GM19455 (cell line): Measurements from ENCODE around the gene SNX32.

Experiments used
- ATAC-seq: cut with Tn5 transposase; IDR thresholded peaks from one replicate; pipeline ENCODE4 v1.9.1; 2021; ENCODE audit not compliant: unreplicated experiment

The SNX32 gene

DNA sequence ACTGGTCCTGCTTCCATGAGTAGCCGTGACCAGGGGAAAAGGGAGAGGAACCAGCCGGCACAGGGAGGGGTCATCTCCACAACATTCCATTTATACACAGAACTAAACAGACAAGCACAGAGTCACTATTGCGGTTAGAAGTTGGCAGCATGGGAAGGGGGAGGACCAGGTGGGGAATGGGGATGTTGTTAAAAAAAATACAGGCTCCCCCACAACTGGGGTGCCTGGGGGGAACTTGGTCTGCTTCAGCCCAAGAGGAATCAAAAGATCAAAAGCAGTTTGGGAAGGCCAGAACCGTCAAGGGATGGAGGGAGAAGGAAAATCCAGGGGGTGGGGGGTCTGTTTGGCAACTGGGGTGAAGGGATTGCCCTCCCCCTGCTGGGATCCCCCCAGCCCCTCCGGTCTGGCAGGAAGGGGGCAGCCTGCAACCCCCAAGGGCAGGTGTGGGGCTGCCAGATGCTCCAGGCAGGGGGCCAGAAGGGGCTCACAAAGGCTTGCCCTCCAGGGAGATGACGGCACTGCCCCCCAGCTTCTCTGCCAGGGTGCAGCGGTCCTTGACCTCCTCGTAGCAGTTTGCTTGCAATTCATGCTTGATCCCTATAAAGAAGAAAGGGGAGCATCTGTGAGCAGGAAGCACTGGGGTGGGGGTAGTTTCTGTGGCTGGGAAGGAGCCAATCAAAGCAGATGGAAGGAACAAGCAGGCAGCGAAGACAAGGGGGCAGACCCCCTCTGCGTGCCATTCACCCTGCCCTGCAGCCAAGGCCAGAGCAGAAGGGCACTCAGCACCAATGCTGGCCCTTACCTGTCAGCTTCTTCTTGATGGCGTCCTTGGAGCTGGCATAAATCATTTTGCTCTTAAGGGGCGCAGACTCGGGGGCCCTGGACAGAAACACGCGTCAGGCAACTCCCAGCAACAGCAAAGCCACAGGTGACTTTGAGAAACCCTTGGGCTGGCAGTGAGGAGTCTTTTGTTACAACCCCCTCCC, 21.4 kb downstream of the SNX32 start:
- ATAC-seq = no peak

DNA sequence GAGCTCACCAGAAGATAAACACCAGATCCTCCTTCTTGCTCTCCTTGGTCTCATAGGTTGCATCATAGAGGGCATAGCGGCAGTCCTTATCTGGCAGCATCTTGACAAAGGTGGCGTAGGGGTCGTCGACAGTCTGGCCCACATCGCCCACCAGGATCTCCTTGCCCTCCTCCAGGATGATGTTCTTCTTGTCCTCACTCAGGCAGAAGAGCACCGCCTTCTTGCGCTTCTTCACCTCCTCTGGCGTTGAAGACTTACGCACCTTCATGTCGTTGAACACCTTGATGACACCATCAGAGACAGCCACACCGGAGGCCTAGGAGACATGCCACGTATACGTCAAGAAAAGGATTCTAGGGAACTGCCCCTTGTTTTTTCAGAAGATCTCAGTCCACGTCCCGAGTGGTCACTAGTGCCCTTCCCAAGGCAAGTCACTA, 22.2 kb downstream of the SNX32 start:
- no peak for ATAC-seq

DNA sequence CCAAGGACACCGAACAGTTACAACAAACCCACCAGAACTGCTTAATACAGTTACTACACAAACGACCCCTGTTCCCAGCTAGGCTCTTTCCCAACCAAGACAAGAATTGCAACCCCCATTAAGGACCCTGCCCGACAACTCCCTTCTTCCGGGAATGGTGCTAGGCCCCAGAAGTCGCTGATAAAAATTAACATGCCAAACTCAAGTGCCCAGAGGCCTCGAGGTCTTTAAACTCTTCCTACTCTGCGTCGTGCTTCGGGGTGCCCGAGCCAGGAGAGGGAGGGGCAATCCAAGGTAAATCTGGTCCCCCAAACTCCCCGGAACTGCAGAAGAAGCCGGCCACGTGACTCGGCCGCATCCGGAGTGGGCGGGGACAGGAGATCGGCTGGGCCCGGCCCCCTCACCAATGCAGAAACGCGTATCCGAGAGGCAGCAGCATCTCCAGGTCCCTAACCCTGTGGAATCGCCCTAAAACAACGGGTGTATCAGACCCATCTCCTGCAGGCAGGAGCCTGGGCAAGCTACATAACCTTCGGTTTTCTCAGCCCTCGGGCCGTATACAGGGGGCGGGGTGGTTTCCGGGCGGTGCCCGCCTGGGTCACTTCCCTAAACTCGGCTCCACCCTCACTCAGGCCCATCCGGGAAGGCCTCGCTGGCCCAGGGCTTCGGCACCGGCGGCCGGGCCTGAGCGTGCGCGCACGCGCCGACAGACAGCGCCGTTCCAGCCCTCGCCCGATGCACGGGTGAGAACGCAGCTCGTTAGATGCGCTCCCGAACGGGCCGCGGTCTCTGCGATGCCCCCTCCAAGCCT, 23.1 kb downstream of the SNX32 start:
- peak; percentile 21 for ATAC-seq

DNA sequence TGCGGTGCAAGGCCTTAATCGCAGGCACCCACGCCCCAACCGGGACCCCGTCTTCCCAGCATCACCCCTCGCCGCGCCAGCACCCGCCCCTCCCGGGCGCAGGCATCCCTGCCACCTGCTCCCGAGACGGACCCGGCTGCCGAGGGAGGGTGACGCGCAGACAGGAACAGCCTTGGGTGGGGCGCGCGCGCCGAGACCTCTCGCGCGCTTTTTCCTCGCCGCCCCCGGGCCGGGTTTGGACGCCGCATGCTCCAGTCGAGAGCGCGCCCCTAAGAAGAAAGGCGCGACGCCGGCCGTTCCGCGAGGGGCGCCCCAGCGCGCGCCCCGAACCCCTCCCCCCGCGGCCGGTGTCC, 23.7 kb downstream of the SNX32 start:
- peak; percentile 1 for ATAC-seq

DNA sequence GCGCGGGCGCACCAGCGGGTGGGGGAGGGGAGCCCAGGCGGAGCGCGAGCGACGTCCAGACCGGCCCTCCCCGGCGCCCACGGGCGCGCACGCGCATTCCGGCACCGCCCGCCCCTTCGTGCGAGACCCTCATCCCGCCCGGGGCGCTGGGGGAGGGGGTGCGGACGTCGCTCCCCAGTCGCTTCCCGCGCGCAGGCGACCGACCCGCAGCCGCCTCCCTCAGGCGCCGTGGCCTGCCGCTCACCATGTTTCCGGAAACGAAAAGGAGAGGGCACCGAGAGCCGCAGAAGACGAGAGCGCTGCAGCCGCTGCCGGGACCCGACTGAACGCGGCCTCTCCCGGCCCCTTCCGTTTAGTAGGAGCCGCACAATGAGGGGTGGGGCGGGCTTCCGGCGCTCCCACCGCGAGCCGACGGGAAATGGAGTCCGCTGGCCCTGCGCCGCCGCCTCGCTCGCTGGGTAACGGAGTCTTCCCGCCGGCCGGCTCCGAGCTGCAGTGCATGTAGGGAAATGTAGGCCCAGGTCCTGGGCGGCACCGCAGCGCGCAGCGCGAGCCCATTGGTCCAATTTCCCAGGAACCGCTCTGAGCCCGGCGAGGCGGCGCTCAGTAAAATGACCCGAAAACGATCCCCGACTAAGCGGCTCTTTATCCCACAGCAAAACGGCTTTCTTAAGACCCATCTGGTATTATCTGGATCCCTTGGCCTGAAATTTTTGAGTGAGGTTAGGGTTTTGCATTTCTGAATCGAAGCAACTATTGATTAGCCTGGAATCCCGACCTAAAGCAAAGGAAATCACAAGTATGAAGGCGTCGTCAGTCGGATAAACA, 24.3 kb downstream of the SNX32 start, which contains the start of gene CFL1:
CFL1 (minus strand) TSS at position 328 of the 828 bp plus-strand sequence; CDS start at position 247, 81 bp downstream.
- peak; percentile 45 for ATAC-seq

DNA sequence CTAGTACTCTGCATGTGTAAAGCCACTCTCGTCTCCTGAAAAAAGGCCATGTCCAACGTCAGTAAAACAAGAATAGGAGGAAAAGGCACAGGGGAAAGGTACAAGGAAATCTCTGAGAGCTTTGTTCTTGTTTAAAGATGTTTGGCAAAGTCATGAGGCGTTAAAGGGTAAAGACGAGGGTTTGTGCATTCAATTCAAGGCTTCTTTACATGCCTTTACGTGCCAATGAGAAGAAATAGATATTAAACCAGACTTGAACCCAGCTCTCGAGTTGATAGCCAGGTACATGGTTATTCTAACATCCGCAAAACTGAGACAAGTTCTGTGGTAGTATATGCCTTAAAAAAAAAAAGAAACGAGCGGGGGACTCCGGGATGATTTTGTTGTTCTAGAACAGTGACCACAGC, 24.9 kb downstream of the SNX32 start:
- no peak for ATAC-seq

DNA sequence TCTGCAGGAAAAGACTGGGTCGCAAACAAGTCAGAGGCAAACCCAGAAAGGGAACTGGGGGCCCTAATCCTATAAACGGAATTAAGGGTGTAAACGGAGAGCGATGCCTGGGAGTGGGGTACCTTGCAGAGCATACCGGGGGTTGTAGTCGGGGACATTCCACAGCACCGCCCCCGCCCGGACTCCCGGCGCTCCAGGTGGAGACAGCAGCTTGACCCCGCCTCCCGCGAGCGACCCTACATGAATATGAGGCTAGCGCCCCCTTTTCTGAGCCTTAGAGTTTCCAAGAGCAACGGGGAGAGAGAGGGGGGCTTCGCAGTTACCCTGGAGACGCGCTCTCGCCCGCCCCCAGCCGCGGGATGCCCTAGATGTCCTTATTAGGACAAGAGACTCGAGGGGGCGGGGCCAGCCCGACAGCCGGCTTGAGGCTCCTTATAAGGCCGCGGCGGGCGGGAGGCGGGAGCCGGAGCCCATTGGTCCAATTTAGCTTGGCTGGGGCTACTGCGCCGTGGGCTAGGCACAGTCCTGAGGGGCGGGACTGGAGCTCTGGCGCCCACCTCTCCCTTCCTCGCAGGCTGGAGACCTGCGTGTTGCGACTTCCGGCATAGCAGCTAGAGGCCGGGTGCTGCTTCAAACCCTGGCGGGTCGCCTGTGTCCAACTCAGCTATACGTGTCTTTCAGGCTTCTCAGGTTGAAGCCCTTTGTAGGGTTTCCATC, 25.5 kb downstream of the SNX32 start:
- ATAC-seq = peak; percentile 44

DNA sequence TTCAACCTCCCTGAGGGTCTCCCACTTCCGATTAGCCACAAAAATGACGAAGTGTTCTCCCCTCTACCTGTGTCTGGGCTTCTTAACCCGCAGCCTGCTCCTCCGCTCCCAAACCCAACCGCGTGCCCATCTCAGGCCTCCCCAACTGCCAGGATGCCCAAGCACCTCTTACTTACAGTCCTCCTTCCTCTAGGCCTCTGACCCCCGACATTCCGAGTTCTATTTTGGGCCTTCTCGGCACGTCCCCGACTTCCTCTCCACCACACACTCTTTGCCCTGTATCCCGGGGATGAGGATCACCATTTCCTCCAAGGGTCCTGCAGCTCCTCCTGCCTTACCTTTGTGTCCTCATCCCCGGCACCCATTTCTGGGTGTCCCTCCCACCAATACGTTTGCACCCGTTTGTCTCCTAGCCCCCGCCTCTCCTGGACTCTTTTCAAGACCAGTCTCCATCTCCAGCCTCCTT, 26.1 kb downstream of the SNX32 start:
- ATAC-seq = no peak

DNA sequence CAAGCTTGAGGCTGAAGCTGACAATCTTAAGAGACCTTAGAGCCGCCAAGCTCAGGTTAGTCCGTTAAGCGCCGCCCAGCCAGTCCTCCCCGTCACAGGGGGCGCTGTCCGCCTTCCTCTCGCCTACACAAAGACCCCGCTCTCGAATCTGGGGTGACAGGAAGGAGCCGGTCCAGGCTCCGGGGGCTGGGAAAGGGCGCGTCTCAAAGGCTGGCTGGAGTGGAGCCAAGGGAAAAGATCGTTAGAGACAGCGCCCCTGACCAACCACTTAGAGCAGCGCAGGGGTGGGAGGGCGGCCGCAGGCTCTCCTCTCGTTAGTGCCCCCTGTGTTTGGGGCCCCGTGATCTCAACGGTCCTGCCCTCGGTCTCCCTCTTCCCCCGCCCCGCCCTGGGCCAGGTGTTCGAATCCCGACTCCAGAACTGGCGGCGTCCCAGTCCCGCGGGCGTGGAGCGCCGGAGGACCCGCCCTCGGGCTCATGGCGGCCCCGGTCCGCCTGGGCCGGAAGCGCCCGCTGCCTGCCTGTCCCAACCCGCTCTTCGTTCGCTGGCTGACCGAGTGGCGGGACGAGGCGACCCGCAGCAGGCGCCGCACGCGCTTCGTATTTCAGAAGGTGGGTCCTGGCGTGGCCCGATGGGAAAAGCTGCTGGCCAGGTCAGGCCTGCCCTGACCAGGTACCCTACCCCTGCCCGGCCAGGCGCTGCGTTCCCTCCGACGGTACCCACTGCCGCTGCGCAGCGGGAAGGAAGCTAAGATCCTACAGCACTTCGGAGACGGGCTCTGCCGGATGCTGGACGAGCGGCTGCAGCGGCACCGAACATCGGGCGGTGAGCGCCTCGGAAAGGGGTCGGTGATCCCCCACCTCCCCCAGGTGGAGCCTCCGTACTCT, 26.8 kb downstream of the SNX32 start, which contains the start of gene MUS81:
MUS81 (plus strand) TSS at position 156 of the 887 bp plus-strand sequence; CDS start at position 477, 321 bp downstream.
- peak; percentile 30 for ATAC-seq

DNA sequence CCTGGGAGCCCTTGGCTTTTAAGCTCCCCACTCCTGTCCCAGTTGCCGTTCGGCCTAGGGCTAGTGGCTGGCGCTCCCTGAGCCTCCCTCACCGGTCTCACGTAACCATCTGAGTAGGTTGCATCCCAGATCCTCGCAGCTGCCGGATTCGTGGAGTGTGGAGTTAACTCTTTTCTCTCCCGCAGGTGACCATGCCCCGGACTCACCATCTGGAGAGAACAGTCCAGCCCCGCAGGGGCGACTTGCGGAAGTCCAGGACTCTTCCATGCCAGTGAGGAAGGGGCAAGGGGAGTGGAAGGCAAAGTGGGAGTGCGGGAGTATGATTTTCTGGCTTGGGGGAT, 27.4 kb downstream of the SNX32 start:
- ATAC-seq = no peak

DNA sequence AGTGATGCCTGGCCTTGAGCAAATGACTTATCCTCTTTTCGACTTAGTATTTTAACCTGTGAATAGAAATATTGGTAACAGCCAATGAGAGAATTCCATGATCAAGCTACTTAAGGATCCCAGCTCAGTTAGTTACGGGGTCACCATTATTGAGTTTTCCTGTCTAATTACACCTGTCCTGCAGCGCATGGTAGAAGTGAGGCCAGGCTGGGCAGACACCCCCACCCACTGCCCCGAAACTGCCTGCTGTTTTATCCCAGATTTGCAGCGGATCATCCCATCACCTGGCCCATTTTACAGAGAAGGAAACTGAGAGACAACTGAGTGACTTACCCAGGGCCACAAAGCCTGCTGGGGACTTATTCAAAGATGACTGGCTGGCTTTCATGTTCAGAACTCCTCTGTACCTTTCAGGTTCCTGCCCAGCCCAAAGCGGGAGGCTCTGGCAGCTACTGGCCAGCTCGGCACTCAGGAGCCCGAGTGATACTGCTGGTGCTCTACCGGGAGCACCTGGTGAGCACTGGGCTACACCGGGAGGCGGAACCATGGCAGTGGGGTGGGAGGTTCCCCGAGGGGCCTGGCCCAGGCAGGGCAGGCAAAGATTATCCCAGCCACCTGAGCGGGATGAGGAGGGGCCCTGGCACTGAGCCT, 27.9 kb downstream of the SNX32 start:
- ATAC-seq = no peak

DNA sequence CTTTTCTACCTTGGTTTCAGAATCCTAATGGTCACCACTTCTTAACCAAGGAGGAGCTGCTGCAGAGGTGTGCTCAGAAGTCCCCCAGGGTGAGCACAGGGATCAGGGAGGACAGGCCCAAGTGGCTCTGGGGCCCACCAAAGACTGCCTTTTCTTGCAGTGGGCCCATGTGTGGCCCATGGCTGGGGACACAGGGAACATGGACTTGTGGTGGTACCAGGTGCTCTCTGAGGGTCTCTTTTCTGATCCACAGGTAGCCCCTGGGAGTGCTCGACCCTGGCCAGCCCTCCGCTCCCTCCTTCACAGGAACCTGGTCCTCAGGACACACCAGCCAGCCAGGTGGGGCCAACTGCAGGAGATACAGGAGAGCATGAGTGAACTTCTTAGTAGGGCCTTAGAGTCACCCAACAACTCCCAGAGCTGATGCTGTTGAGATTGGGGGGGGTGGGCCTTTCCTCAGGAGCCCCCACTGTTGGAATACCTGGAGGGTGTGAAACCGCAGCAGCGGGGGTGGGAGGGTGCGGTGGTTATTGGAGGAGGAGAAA, 28.5 kb downstream of the SNX32 start:
- ATAC-seq = no peak

DNA sequence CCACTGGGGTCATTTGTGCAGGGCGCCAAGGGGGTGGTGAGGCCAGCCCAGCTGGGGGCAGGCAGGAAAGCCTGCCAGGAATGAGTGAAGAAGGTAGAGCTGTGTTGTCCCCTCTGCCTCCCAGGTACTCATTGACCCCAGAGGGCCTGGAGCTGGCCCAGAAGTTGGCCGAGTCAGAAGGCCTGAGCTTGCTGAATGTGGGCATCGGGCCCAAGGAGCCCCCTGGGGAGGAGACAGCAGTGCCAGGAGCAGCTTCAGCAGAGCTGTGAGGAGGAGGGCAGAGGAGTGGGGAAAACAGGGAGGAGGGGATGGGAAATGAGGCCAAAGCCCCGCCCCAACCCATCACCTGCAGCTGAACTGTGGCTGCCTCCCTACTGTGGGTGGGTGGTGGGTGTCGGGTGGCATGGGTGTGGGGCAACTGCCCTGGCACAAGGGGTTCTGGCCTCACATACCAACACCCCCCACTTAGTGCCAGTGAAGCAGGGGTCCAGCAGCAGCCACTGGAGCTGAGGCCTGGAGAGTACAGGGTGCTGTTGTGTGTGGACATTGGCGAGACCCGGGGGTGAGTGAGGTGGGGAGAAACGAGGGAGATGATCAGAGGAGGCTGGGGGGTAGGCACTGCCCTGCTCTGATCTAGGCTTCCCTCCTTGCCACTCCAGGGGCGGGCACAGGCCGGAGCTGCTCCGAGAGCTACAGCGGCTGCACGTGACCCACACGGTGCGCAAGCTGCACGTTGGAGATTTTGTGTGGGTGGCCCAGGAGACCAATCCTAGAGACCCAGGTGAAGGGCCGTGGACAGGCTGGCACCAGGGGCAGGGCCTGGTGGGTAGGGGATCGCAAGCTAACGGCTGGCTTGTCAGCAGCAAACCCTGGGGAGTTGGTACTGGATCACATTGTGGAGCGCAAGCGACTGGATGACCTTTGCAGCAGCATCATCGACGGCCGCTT, 29.5 kb downstream of the SNX32 start:
- no peak for ATAC-seq

DNA sequence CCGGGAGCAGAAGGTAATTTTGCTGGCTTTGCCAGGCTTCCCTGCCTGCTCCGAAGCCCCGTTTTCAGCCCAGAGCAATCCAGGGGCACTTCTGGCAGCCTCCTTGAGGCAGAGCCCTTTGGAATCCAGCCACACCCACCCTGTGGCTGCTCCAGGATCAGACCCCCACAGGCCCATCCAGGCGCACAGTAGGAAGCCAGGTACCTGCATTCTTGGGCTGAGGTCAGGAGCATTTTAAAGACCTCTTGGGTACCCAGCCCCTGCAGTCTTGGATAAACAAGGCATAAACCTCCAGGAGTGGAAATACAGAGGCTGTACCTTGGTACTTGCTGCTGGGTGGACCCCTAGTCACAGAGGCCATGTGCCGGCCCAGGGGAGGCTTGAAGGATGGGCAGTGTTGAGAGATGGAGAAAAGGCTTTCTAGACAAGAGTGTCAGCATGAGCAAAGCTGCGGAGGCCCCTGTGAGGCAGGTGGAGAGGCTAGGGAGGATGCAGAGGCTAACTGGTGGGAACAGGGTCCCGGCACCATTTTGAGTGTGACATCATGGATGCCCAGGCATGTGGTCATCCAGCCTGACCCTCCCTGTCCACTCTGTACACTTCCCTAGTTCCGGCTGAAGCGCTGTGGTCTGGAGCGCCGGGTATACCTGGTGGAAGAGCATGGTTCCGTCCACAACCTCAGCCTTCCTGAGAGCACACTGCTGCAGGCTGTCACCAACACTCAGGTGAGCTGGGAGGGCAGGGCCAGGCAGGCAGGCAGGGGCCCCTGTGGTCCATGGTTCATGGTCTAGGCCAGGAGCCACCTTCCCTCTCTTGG, 30.3 kb downstream of the SNX32 start:
- ATAC-seq = no peak

DNA sequence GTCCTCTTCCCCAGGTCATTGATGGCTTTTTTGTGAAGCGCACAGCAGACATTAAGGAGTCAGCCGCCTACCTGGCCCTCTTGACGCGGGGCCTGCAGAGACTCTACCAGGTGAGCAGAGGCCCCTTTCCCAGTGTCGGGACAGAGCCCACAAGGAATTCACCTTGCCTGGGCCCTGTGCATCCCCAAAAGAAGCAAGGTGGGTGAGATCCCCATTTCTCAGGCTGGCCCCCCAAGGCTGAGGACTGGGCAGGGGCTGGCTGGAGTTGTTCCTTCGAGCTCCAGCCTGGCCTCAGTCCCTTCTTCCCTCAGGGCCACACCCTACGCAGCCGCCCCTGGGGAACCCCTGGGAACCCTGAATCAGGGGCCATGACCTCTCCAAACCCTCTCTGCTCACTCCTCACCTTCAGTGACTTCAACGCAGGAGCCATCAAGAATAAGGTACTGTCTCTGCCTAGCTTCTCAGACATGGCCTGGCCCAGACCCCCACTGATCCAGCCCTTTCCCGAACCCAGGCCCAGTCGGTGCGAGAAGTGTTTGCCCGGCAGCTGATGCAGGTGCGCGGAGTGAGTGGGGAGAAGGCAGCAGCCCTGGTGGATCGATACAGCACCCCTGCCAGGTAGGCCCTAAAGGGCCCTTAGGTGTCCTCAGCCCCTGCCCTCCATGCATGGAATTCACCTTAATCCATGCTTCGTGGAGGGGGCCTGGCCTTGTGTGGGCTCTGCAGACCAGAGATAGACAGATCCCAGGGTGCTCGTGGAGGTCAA, 31.1 kb downstream of the SNX32 start:
- no peak for ATAC-seq
